Stimulated activated CD8-positive, alpha-beta memory T cell treated with anti-CD3 and anti-CD28 coated beads, Interleukin-2, amount 100 ng/mL, for 1 hour (primary cell): ENCODE results near the gene APH1B.

Experiments used
- DNase-seq, 2 donors: peaks; one replicate each; pipeline ENCODE4 v3.0.0-alpha.2; 2020; ENCODE audit warnings: low read depth in 2 of 2

The APH1B gene

DNA sequence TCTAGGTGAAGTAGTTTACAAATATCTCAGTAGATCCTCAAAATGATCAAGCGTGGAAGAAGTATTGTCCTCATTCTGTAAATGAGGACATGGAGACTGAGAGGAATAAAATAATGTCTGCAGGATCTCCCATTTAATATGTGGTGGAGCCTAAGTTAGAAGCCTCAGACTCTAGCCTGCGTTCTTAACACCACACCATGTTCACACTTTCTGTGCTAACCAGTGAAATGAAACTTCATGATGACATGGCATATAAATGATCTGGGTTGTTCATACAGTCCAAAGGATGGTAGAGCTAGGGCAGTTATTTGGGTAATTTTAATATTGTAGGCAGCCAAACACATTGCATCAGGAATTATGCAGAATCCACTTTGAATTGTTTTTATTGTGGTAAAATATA, 25.1 kb upstream of the APH1B start:
- no peak for DNase-seq

DNA sequence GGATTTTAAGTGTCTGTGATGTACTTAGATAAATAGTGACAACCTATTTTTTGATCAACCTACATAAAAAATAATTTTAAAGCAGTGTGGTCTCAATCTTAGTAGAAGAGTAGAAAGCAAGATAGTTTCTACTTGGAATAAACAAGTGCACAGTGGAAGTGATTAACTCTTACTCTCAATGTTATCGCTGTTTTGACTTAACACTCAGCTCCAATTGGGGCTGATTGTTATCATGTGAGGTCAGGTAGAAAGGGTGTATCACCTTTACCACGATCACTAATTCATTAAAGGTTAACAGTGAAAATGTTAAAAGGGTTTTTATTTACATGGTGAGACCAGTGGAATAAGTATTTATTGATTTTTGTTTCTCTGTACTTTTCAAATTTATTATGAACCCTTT, 22.4 kb upstream of the APH1B start:
- no peak for DNase-seq

DNA sequence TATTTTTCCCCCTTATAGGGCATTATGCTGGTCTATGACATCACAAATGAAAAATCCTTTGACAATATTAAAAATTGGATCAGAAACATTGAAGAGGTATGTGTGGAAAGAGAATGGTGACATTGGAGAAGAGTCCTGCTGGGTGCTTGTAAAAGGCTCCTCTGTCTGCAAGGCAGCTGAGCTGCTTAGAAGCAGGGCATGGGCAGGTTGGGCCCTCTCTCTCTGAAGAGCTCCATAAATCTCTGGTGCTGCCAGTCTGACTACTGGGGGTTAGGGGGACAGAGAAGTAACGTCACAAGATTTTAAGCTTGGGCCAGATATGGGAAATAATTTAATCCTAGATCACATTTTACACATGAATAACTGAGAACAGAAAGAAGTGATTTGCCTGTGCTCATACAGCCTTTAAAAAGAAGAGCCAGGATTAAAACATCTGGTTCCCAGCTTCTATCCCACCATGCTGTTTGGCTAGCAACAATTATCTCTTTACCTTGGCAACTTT, 21.9 kb upstream of the APH1B start:
- DNase-seq: no peak

DNA sequence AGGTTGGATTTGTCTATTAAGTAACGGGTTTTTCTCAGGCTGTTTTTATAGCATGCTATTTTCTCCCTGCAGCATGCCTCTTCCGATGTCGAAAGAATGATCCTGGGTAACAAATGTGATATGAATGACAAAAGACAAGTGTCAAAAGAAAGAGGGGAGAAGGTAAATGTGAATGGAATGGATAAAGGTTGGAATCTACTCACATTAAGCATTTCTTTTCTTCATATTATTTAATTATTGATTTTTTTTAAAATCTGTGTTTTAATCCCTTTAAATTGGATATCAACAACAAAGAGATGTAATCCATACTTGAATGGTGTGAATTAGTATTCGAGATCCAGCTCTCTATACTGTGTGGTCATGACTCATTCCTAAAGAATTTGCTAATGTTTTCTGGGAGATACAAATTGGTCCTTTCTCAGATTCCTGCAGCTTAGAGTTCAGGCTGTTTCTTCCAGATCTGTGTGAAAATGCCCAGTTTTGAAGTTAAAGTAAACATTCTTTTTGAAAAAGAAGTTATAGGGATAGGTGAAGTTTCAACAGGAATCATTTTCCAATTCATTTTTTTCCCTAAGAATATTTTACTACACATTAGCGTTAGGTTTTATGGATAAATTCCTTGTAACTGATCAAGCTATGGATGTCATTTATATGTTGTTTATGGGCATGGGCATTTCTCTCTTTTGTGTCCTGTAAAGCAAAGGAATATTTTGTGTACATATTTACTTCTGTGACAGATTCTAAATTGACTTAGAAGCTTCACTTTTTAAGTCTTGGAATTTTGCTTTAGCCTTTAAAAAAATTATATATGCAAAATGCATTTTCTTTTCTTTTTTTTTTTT, 20.8 kb upstream of the APH1B start:
- DNase-seq: no peak

DNA sequence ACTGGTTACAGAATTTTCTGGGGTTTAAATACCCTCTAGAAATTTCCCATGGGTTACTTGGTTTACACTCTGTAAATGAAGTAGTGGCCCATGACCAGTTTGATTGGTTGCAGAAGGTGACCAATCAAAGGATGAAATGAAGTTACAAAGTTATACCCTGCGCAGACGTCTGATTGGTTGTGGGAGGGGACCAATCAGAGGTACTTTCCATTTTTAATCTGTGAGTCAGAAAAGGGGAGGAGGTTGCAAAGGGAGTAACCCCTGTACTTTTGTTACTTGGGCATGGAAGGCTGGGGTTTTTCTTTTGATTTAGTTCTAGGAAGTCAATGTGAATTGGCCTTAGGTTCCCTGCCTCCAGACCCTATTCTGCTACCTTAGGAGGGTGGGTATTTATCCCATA, 18.7 kb upstream of the APH1B start:
- no peak for DNase-seq

DNA sequence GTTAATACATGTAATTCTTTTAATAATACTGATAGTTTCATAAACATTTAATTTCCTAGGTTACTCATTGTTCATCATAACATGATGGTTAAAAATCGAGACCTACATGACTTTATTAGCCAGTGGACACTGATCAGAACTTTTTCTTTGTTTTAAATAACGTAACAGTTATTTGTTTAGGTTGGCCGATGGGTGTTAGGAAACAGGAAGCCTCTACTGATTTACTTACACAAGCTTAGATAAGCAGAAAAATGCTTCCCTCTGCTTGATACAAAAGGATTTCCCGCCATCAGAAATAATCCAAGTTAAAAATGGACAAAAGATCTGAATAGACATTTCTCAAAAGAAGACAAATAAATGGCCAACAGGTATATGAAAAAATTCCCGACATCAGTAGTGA, 16.6 kb upstream of the APH1B start:
- no peak for DNase-seq

DNA sequence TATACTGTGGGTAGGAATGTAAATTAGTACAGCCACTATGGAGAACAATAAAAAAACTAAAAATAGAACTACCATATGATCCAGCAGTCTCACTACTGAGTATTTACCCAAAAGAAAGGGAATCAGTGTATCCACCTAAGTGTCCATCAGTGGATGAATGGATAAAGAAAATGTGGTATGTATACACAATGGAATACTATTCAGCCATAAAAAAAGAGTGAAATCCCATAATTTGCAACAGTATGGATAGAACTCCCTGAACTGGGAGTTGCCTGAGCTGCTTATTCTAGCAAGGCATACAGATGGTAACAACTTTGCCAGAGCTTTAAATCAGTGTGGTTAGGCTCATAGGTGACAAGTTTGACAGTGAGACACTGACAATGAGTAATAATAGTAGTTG, 16.1 kb upstream of the APH1B start:
- DNase-seq: no peak

DNA sequence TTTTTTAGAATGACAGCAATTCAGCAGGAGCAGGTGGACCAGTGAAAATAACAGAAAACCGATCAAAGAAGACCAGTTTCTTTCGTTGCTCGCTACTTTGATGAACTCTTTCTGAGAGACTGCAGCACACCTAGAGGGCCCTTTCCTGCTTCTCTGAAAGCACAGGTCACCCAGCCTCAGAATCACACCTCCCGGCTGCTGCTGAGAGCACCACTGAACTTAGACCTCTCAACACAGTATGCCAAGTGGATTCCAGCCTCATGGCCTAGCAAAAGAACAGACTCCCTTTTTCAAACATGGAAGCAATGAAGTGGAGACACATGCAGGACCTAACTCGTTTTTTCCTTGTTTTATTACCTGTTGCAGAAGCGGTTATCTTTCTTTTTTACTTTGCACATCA, 13.9 kb upstream of the APH1B start:
- no peak for DNase-seq

DNA sequence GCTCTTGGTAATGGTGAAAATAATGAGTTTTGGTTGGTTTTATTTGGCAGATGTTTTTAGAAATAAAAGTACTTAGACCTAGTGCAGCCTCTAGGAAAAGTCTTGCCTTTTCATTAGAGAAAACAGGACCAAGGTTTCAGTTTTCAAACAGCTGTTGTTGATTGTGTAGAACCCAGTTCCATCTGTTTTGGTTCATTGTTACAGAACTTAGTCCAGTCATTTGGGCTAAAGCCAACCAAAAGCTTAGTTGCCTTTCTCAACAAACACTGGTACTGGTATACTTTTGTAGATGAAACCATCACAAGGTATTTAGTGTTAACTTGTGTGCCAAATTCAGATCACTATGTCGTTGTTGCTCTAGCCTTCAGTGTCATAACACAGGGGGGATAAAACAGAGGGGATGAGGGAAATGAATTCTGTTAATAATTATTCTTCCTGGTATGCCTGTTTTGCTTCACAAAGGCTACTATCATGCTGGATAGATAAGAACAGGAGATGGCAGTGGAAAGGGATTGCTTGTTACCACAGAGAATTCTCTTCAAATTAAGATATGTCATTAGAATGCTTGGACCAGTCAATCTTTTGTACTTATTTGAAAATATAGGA, 12.6 kb upstream of the APH1B start:
- DNase-seq: no peak

DNA sequence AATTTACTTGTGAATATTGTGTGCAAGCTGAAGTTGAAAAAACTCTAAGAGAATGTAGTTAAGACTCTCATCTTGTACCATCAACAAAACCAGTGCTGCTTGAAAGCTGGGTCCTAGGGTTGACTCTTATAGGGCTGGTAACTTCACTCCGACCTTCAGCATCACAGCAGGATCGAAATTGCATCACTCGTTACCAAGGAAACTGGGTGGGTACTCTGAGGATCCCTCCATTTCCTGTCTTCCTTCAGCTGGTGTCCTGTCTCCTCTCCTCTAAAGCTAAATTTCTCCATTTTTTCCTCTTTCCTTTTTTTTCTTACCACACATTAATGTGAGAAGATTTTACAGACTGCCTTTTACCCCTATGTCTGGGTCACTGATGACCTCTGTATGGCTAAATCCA, 3.0 kb upstream of the APH1B start:
- DNase-seq: no peak

DNA sequence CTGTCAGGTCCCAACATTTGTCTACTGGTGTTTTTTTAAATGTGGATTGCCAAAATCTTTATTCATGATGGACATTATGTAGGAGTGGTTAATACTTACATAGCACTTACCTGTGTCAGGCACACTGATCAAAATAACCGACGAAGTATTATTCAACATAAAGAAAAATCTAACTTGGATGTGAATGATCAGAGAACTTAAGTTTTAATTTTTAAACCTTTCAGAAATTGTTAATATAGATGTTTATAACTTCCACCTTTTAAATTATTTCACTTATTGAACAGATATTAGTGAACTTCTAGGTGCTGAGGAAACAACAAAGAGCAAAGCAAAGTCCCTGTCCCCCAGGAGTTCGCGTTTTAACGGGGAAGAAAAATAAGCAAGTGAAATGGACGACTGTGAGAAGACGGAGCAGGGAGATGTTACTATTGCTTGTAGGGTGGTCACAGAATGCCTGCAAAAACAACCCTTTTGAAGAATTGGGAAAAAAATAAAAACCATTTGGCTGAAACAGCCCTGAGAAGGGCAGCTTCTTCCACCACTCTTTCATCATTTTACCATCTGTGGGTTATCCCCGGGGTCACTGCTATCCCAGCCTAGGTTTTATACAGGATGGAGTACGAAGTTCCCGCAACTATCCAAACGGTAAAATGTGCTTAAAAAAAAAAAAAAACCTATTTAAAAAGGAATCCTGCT, 915 bp upstream of the APH1B start:
- no peak for DNase-seq

DNA sequence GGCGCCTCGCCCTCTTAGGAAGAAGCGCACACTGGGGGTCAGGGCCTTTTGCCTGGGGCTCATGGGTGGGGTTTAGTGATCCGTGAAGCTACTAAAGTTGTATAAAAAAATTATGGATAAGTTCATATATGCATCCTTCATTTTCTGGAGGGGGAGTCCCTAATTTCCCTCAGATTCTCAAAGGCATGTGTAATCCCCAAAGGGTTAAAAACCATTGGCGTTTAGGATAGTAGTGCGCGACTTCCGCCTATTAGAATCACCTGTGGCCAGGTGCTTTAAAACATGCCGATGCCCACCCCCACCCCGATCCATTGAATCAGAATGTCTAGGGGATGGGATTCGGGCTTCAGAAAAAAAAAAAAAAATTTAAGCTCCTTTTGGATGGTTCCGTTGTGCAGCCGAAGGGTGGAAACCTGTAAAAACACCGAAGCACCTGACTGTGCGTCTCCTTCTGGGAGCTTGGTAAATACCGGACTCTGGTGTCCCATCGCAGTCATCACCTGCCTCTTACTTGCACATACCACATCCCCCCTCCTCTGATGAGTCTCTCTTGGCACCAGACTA, 570 bp downstream of the APH1B start:
- no peak for DNase-seq

DNA sequence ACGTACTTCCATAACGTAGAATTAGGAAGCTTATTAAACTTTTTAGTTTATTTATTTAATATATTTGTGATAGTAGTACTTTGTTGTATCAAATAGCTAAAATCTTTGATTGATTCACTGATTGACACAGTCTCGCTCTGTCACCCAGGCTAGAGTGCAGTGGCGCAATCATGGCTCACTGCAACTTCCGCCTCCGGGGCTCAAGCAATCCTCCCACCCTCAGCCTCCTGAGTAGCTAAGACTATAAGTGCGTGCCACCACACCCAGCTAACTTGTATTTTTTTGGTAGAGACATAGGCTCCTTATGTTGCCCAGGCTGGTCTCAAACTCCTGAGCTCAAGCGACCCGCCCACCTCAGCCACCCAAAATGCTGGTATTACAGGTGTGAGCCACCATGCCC, 5.7 kb downstream of the APH1B start:
- no peak for DNase-seq

DNA sequence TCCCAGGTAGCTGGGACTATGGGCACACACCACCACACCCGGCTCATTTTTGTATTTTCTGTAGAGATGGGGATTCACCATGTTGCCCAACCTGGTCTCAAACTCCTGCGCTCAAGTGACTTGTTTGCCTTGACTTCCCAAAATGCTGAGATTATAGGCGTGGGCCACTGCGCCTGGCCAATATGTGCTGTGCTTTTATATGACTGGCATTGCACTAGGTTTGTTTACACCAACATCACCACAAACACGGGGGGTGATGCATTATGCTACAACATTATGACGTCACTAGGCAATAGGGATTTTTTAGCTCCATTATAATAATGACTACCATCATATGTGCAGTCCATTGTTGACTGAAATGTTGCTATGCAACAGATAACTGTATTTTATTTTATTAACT, 6.9 kb downstream of the APH1B start:
- DNase-seq: no peak

DNA sequence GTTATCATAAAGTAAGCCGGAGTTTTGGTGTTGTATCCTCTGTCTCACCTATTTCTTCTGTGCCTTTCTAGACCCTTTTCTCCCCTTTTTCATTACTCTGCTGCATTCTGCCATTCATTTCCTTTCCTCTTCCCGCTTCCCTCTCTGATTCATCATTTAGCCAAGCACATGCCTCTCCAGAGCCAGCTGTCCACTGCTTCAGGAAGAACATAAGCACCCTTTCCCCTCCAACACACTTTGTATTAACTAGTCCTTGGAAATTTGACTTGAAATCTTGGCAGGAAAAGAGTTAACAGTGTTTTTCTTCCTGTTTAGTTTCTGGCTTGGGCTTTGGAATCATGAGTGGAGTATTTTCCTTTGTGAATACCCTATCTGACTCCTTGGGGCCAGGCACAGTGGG, 9.7 kb downstream of the APH1B start:
- no peak for DNase-seq

DNA sequence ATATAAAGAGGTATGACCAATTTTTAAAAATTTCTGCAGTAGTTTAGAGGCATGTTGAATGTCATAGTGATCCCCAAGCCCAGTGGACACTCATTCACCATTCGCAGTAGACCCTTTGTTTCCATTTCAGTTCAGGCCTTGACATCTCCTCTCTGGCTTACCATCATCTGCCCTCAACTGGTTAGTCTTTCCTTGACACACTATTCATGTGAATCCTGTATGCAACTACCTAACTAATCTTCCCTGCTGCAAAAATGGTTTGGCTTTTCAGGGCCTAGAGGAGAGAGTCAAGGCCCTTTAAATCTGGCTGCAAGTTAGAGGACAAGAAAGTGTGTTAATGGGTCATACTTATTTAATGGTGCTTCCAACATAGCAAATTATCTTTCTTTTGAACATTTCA, 10.9 kb downstream of the APH1B start:
- DNase-seq: no peak

DNA sequence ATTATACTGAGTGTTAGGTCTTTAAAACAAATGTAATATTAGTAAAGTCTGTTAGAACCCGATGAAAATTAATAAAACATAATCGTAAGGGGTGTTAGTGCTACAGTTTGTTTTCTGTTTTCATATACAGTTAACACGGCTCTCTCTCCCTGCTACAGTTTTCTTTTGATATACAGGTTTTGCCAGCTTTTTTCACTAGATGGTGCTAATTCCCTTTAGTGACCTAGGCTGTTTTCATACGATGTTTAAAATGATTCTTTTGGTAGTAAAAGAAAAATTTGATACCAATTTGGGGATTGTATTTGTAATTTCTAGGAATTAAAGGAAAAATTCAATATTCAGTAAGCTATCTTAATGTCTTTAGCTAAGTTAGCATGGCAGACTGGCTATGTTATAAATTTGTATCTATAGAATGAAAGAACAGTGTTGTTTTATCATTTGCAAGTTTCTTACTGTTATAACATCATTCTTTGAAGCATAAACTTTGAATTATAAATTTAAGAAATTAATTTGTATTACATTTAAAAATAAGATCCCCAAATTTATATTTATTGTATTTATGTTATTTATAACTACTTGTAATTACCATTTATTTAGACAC, 11.5 kb downstream of the APH1B start:
- no peak for DNase-seq

DNA sequence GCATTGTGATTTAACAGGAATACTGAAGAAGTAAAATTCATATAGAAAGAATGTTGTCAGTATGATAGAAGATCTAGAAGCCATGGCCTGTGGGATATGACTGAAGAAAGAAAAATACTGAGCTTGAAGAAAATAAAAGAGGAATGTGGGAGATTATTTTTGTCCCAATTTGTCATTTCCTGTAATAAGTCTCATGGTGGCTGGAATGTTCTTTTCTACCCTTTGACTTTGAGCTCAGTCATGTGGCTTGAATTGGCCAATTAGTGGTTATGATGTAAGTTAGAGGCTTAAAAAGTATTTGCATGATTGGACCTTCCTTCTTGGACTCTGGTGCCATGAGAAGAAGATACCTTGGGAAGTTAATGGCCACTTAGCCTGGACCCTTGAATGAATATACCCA, 14.1 kb downstream of the APH1B start:
- DNase-seq: no peak

DNA sequence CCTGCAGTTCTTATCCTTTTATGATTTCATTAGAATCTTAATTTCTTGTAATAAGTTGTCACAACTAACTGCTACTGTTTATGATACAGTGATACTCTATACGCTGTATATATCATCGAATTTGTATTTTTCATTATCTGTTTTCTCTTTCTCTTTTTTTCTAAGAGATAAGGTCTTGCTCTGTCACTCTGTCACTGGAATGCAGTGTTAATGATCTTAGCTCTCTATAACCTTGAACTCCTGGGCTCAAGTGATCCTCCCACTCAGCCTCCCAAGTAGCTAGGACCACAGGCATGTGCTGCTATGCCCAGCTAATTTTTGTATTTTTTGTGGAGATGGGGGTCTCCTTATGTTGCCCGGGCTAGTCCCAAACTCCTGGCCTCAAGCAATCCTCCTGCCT, 14.8 kb downstream of the APH1B start:
- DNase-seq: no peak

DNA sequence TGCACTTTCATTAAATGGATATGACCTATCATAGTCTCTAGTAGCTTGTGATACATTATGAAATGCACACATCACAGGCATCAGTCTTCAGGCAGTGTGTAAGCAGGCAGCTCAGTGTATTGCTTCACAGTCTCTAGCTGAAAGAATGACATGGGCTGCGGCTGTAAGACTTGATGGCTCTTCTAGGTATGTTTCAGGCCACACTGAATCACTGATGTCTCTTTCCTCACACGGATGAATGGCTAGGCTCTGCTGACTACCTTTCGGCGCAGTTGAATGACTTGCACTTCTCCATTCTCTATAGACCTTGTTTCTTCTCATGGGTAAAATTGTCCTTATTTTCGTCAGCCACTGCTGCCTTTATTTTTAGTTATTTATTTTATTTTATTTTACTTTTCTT, 15.4 kb downstream of the APH1B start:
- DNase-seq: no peak

DNA sequence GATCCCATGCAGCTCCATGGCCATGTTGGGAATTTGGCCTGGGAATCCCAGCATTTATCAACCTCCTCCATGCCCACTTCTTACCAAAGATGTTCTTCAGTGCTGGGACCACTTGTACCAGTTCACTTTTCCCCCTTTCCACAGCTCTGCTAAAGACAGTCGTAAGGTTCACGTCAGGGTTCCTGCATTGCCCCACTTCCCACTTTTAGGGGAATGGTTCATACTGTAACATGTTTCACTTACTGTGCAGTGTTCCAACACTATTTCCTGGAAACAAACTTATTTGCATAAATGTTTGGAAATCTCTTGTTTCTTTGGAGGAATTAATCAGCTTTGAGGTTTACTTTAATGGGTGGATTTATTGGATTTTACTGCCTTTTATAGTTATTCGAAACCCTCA, 17.0 kb downstream of the APH1B start:
- DNase-seq: no peak

DNA sequence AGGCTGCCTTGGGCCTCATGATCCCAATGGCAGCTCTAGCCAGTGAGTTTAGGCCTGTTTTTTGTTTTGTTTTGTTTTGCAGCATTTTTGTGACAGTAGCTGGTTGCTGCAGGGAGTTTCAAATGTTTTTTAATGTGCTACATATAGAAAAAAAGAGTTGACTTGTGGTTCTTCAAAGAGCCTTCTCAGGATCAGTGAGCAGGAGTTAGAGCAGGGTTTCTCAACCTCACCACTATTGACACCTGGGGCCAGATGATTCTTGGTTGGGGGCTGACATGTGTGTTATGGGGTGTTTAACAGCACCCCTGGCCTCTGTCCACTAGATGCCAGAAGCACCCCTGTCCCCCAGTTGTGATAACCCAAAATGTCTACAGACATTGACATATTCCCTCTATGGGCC, 17.9 kb downstream of the APH1B start:
- DNase-seq: no peak
